Thoracic aorta (tissue), 2 donors: ENCODE data around the gene POU3F2. TPM values are rescaled to one million over a fixed set of nuclear protein-coding genes. Genes with fewer than 3 reads are reported as not detected.

Source experiments
- ATAC-seq: fragments of 150-250 bp; one replicate; pipeline ENCODE4 v1.8.0; 2017; ENCODE audit warnings: low read depth; ENCODE audit not compliant: insufficient number of reproducible peaks, low FRiP score
- DNase-seq: peaks from one replicate; pipeline ENCODE4 v3.0.0-alpha.2; 2020; ENCODE audit warnings: low spot score
- H3K27ac ChIP-seq, 2 donors: fragments of 200-600 bp; sonication (generic); 1 replicate in 1 of 2; 2 replicates in 1 of 2; pipeline ENCODE4 v1.5.1; 2016; ENCODE audit warnings: mild to moderate bottlenecking in 2 of 2, moderate library complexity in 2 of 2
- H3K27me3 ChIP-seq: fragments of 200-600 bp; sonication (generic); replicated peaks from 2 replicates; pipeline ENCODE4 v1.6.0; 2016; ENCODE audit warnings: mild to moderate bottlenecking; ENCODE audit not compliant: insufficient read depth
- H3K36me3 ChIP-seq: fragments of 200-600 bp; sonication (generic); one replicate; pipeline ENCODE4 v1.5.1; 2016
- H3K4me1 ChIP-seq, 2 donors: fragments of 200-600 bp; sonication (generic); 1 replicate in 1 of 2; 2 replicates in 1 of 2; pipeline versions ENCODE4 v1.5.1 to v1.6.0; 2016; ENCODE audit warnings: low read depth in 2 of 2, mild to moderate bottlenecking in 1 of 2; ENCODE audit not compliant: control insufficient read depth in 1 of 2
- H3K4me3 ChIP-seq: fragments of 200-600 bp; sonication (generic); 2 replicates; pipeline ENCODE4 v1.5.1; 2016; ENCODE audit warnings: mild to moderate bottlenecking
- H3K9me3 ChIP-seq: fragments of 200-600 bp; sonication (generic); 2 replicates; pipeline ENCODE4 v1.5.1; 2016
- CTCF ChIP-seq: fragments of 200-600 bp; sonication (generic); IDR thresholded peaks from one replicate; pipeline ENCODE4 v1.5.1; 2019; ENCODE audit warnings: antibody characterized with exemption
- total RNA-seq, 2 donors: library from RNA; depleted of rRNA; stranded (reverse); fragments of >200 nt; gene quantifications; one replicate each; pipeline versions ENCODE4 v1.1.0 to v1.2.3, GENCODE V29; 2016

The POU3F2 gene
- total RNA-seq, 2 donors from 2014 or later = not detected

DNA sequence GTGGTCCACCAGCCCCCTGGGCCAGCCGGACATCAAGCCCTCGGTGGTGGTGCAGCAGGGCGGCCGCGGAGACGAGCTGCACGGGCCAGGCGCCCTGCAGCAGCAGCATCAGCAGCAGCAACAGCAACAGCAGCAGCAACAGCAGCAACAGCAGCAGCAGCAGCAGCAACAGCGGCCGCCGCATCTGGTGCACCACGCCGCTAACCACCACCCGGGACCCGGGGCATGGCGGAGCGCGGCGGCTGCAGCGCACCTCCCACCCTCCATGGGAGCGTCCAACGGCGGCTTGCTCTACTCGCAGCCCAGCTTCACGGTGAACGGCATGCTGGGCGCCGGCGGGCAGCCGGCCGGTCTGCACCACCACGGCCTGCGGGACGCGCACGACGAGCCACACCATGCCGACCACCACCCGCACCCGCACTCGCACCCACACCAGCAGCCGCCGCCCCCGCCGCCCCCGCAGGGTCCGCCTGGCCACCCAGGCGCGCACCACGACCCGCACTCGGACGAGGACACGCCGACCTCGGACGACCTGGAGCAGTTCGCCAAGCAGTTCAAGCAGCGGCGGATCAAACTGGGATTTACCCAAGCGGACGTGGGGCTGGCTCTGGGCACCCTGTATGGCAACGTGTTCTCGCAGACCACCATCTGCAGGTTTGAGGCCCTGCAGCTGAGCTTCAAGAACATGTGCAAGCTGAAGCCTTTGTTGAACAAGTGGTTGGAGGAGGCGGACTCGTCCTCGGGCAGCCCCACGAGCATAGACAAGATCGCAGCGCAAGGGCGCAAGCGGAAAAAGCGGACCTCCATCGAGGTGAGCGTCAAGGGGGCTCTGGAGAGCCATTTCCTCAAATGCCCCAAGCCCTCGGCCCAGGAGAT lies 1.0 kb downstream of the POU3F2 start:
- Histone ChIP-seq H3K36me3 (no peaks in the 10 kb centered on the region), H3K27me3 (peaks cover 51% of the 10 kb centered on the region), H3K9me3 (no peaks in the 10 kb centered on the region), H3K27ac (no peak overlapping the region), H3K4me1 (peaks cover 16 to 34% of the 10 kb centered on the region in 2 donors), H3K4me3 (peak overlapping the region; percentile 93)
- TF ChIP-seq CTCF = no peak
- ATAC-seq (no peak), DNase-seq (no peak)

- TF ChIP-seq CTCF = no peak
- Histone ChIP-seq H3K9me3 (no peaks in the 10 kb centered on the region), H3K4me3 (no peak overlapping the region), H3K36me3 (no peaks in the 10 kb centered on the region), H3K27ac (peak overlapping the region in 1 of 2 donors; percentile 6), H3K27me3 (peaks cover 42% of the 10 kb centered on the region), H3K4me1 (peaks cover 15 to 29% of the 10 kb centered on the region in 2 donors)
- no peak for DNase-seq
- ATAC-seq = no peak
Measured at GRCh38 chr6:98836025-98836961, 1.9 kb downstream of the POU3F2 start.

DNA sequence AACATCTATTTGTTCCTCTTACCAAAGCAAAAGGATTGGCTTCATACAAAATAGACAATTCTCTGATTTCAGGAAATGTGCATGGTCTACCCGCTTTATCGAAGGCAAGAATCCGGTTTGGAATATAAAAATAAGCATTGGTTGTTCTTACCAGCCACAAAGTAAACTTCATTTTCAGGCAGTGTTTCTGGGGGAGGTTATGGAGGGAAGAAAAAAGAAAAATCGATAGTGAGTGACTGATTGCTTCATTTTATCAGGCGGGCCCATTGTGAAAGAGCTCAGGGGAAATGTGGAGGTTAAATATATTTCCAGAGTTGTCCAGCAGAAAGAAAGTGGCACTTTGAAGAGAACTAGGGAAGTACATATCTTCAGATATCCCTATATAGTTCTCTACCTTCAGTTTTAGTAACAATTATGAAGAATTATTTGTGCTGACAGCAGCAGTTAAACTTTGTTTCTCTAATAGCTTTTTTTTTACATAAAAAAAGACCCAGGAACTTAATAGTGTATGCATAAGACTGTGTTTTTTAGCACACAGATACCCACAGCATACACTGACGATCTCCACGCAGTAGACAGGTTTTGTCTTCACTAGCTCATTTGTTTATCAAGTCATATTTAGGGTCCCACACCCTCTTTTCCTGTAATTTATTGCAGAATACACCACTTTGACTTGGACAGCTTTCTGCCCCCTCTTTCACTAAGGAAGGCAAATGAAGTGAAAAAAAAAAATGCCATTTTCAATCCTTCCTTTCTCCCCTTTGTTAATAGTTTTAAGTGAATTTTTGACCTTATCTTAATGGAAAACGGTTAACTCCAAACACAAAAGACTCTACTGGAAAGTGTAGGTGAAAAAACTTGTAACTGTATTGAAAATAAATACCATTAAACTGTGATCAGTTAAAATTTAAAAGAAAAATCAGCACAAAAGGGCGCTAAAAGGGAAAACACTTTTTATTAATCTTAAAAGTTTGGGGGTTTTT lies 2.9 kb downstream of the POU3F2 start:
- Histone ChIP-seq H3K4me3 (no peak overlapping the region), H3K4me1 (peaks cover 9 to 22% of the 10 kb centered on the region in 2 donors), H3K9me3 (no peaks in the 10 kb centered on the region), H3K27me3 (peaks cover 44% of the 10 kb centered on the region), H3K36me3 (no peaks in the 10 kb centered on the region), H3K27ac (no peak overlapping the region)
- ATAC-seq (no peak), DNase-seq (no peak)
- no peak for TF ChIP-seq CTCF

DNA sequence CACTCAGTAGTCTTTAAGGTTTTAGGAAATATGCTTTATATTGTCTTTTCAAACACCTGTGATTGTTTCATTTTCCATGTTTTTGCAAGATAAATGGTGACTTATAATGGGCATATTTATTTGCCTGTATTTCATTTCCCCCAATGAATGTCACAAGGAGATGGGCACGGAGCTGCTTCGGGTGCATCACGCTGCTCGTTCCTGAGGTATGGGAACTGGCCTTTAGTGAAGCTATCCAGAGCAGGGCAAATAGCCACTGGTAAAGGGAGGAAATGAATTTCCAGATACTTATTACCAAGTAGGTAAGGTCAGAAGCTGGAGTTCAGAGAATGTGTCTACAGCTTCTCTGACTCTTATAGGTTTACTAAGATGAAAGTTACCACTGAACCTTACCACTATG lies 3.7 kb downstream of the POU3F2 start:
- Histone ChIP-seq H3K4me3 (no peak overlapping the region), H3K9me3 (no peaks in the 10 kb centered on the region), H3K4me1 (peaks cover 4 to 14% of the 10 kb centered on the region in 2 donors), H3K36me3 (no peaks in the 10 kb centered on the region), H3K27ac (no peak overlapping the region), H3K27me3 (peaks cover 45% of the 10 kb centered on the region)
- TF ChIP-seq CTCF = no peak
- DNase-seq (no peak), ATAC-seq (no peak)
